Heart left ventricle (tissue), 13 donors: Measurements from ENCODE around the gene ACTA2.

Experiments used
- CTCF ChIP-seq, 12 donors: fragments of 200-600 bp; sonication (generic) in 4 of 12; IDR thresholded peaks; one replicate each; pipeline versions ENCODE4 v1.5.0 to v1.8.0; 2018 to 2022; ENCODE audit warnings: antibody characterized with exemption in 12 of 12, mild to moderate bottlenecking in 5 of 12
- POLR2A ChIP-seq, 2 donors: fragments of 450-650 bp; IDR thresholded peaks; one replicate each; pipeline ENCODE4 v1.6.1; 2017; ENCODE audit warnings: antibody characterized with exemption in 2 of 2, mild to moderate bottlenecking in 2 of 2, moderate library complexity in 2 of 2
- donor health status: ischemic (EF 13 %, LVEDD 7.1; RV severe dilation, severe dysfunction).
- donor health status: DM: no; HTN: yes; CAD: no.
- donor health status: DM: no; HTN: no; CAD: no.
- donor health status: ischemic (EF 25% LVEDD 6.9; RV normal size, moderate dysfunction).
- donor health status: ischemic (EF 25% LVEDD 5.7; RV mildly dilated, moderate dysfunction).
- donor health status: ischemic (EF 35%, LVEDD 5.7; RV mildly dilated, moderate dysfunction).
- donor health status: nonischemic (EF 11% LVEDD 7.7; RV severe dilation, severe dysfunction).
- donor health status: DM: yes; HTN: yes; CAD: no.
- donor health status: PGD.
- donor health status: ischemic (EF 29% LVEDD 5.4; RV normal size, mild dysfunction).
- donor health status: nonischemic (EF 23%, LVEDD 6.1; RV moderate dilation, normal function).

GRCh38 chr10:88946965-88947590, 5.5 kb downstream of the ACTA2 start:
- TF ChIP-seq POLR2A (IDR thresholded peaks at IDR 0.05), result no peak
- TF ChIP-seq CTCF (IDR thresholded peaks at IDR 0.05), result no peak
